Inflammatory macrophage (primary cell): ENCODE measurements around the gene MAIP1.
A peak's percentile ranks its signal among the peaks of the same experiment; 100 is the strongest.

Experiments used
- DNase-seq, 2 donors: peaks; one replicate each; pipeline ENCODE4 v3.0.0-alpha.2; 2020 to 2022

Gene MAIP1

DNA sequence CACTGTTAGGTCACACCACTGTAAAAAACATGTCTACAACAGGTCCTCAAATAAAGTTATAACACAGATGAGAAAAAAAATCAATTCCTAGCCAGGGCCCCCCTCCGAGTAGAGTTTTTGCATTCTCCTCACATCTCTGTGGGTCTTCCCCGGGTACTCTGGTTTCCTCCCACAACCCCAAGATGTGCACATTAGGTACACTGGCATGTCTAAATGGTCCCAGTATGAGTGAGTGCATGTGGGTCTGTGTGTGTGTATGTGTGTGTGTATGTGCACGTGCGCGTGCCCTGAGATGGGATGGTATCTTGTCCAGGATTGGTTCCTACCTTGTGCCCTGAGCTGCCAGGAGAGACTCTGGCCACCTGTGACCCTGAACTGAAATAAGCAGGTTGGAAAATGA lies 5.0 kb upstream of the MAIP1 start:
- no peak for DNase-seq

DNA sequence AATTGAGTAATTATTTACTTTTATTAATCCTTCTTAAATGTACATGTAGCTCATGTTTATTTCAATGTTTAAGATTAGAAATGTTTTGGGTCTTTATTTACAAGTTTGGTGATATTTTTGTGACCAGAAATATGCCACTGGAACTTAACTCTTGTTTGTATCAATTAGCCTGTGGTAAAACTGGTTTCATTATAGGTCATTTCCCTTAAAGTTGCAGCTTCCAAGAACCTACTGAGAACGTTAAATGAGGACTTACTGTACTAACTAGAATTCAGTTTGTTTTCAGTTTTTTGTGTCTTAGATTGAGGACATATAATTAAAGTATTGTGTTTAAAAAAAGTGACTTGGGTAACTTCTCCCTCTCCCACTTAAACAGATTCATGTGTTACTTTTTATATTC lies 4.4 kb upstream of the MAIP1 start:
- DNase-seq, result no peak

DNA sequence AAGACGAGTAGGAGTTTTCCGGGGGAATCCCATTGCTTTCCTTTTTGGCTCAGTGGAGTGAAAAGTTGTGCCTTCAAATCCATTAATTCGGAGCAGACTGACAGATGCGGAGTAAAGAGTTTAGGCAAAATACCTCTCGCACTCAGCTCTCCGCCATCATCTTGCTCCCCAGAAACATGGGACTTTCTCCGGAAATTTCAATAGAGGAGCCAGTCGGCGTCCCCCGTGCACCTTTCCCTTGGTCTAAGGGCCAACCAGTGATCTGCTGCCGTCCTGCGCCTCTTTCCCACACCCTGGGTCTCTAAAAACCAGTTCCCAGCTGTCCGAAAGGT lies 409 bp upstream of the MAIP1 start:
- DNase-seq, result no peak

DNA sequence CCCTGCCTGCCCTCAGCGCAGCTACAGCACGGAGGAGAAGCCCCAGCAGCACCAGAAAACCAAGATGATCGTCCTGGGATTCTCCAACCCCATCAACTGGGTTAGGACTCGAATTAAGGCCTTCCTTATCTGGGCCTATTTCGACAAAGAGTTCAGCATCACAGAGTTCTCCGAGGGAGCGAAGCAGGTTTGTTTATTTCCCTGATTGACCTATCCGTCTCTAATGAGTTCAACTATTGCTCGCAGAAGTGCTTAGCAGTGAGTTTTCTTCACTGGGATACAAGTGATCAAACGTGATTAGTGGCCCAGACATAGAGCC lies 639 bp downstream of the MAIP1 start:
- DNase-seq, result no peak

DNA sequence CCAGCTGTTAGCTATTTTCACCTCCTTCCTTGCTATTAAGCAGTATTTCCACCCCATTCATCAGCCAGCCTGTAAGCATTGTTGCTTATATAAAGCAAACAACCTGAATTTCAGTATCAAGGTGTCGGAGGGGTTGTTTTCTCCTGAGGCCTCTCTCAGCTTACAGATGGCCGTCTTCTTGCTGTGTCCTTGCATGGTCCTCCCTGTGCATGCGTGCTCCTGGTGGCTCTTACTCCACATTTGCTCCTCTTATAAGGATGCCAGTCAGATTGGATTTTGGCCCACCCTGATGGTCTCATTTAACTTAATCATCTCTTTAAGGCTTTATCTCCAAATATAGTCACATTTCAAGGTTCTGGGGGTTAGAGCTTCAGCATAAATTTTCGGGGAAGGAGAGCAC lies 2.6 kb downstream of the MAIP1 start:
- DNase-seq, result no peak

GRCh38 chr2:199962203-199962602 lies 6.8 kb downstream of the MAIP1 start:
- no peak for DNase-seq

GRCh38 chr2:199966405-199966804 lies 11.0 kb downstream of the MAIP1 start:
- DNase-seq, result no peak

GRCh38 chr2:199966976-199967375 lies 11.6 kb downstream of the MAIP1 start:
- DNase-seq, result no peak

- DNase-seq, result no peak
Measured at GRCh38 chr2:199968126-199968525, 12.7 kb downstream of the MAIP1 start.

GRCh38 chr2:199972088-199972626 lies 16.8 kb downstream of the MAIP1 start:
- DNase-seq, result no peak

DNA sequence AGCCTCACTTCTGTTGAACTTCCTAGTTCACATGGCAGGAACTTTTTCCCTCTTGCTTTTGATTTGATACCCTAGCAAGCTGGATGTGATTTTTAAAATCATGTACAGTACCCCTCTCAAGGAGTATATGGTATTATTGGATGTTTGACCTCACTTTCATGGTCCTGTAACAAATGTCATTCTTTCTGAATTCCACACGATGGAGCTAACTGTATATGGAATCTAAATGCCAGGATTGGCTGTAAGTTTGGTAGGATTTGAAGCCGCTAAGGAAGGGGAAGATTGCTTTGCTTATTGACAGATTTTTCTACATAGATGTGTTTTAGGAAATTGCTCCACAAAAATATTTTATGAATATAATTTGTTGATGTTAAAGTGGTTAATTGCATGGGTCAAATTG lies 18.3 kb downstream of the MAIP1 start:
- DNase-seq, result peak in 1 of 2 donors; percentile 9

GRCh38 chr2:199975273-199975895 lies 20.0 kb downstream of the MAIP1 start:
- no peak for DNase-seq

DNA sequence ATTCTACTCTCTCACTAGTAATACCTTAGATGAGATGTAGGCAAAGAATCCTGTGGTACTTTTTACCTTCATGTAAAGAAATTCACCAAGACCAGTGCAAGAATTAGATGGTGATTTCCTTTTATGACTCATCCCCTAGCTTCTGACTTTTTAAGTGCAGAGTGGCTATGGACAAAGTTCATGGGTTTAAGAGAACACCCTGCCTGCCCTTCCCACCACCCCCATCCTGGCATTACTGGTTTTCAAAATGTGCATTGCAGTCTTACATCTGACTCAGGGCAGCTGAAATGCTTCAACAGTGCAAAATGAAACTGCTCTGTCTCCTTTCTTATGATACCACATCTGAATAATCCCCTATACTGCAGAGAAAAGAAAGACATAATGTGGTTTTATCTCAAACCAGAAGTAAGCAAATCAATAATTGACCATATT lies 22.6 kb downstream of the MAIP1 start:
- DNase-seq, result peak; percentile 59 to 68

GRCh38 chr2:199979398-199979797 lies 24.0 kb downstream of the MAIP1 start:
- no peak for DNase-seq

DNA sequence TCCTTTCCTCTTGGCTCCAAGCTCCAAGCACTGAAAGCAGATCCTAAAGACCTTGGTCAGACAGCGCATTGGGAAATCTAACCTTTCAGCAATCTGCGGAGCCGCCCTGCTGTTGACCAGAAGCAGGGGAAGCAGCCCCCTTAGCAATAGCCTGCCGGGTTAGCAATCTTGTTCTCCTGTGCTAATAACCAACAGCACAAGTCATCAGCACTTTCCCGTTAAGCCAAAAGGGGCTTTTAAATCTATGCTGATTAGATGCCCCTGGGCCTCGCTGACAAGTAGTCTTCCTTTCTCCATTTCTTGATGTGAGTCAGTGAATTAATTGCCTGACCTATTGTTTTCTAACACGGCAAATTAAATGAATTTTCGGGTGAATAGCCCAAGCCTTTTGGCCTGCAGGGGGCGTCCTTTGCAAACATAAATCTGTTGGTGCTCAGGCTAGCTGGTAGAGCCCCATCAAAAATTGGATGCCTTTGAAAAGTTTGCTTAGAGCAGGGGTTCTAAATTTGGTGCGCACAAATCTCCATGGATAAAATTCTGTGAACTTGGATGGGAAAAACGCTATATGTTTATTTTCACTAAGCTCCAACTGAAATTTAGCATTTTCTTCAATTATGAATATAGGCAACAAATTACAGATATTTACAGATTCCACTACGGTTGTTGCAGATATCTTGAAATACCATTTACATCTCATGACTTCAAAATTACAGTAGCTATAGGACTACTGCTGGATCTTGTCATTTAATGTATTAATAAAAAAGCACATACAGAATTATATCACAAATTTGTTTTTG lies 24.6 kb downstream of the MAIP1 start:
- peak; percentile 80 for DNase-seq

DNA sequence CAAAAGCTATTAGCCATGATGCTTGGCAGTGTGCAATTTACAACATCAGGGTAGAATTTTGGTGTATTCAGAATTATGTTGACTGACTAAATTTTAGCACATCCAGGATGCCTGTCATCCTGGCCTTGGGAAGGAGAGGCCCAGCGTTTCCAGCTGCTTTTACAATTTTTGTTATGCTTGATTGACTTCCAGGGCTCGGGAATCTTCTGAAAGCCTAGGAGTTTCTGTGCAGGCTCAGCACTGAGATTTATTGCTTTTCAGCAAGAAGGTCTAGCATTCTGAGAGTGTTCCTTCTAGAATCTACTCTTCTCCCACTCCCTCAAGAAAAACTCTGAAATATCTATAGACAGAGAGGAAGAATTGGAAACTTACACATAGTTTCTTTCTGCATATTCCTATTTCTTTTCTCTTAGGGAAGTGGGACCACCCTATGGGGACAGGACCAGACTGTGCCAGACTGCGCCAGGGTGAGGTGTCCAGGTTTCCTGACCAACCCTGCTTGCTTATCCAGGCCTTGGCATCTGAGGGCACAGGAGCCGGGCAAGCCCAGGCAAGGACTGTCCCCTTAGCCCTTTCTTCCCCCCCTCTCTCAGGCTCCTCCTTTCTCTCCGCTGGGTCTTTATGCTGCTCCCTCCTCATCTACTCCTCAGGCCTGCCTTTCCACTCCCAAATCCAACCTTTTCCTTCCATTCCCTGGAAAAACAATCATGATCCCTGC lies 26.9 kb downstream of the MAIP1 start:
- no peak for DNase-seq

DNA sequence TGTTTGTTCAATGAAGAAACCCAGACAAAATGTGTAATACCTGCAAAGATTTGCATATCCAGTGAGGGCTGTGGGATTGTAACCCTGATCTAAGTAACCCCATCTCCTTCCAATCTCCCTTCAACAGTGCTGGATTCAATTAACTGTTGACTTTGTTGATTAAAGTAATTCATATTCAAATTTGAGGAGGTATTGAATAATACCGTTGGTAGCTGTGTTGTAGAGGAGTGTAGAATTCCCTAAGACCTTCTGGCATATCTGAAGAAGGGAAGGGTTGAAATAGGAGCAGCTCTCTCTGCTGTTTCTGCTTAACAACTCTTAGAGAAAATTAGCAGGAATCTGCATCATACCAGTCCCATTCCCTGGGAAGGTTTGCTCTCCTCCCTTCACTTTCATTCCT lies 28.2 kb downstream of the MAIP1 start:
- DNase-seq, result no peak

GRCh38 chr2:199984159-199984558 lies 28.8 kb downstream of the MAIP1 start:
- DNase-seq, result no peak

DNA sequence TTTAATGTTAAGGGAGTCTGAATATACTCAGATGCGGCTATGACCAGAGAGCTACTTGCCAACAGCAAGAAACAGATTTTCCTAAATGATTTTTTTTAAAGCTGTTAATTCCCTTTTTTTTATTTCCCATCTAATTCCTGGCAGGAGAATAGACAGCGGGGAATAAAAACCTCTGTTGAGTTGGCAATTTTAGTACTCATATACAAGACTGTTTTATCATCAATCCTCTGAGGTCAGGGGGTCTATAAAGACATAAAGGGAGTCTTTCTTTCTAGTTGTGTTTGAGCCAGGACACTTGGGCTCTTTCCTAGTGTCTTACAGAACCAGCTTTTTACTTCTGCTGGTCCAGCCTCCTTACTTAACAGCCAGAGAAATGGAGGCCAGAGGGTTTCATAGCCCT lies 29.4 kb downstream of the MAIP1 start:
- no peak for DNase-seq

DNA sequence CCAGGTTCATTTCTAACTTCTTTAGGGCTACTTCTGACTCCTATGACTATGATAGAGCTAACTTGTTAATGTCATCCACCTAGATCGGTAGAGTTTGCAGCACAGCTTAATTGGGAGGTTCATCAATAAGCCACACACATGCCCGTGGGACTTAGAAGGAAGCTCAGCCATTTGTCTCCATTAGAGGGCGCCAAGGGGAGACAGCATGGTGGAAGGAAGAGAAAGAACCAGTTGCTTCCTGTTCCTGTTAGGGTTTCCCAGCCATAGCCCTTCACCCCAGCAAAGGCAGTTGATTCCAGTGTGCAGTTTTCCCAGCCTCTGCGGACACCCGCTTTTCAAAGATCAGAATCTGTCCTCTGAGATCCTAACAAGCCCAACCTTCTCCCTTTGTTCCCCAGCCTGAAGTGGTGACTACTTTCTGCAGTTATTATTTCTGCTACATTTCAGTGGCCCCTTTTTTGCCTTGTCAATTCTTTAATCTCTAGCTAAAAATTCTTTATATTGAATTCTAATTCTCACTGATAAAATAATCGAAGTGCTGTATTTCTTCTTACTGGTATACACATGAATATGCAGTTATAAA lies 30.3 kb downstream of the MAIP1 start:
- DNase-seq, result peak; percentile 79 to 86

DNA sequence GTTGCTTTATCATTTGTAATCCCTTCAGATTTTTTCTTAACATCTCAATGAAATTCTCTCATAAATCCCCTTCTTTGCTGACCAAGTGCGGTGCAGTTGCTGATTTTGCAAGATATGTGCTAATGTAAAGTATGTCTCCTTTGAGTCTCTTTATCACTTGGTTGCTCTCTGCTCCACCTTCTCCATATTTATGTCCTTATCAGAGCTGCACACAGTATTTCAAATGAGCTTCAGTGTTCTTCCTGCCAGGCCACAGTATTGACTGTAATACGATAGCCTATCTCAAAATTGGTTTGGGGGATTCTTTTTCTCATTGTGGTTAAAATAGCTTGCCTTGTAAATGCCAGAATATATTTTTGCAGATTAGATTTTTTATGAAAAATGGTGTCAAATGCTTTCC lies 32.2 kb downstream of the MAIP1 start:
- no peak for DNase-seq

GRCh38 chr2:199988151-199988550 lies 32.8 kb downstream of the MAIP1 start:
- no peak for DNase-seq

GRCh38 chr2:199989822-199990221 lies 34.4 kb downstream of the MAIP1 start:
- no peak for DNase-seq
